Activated gamma-delta T cell treated with Interleukin-2 at 50 U/mL for 16 hours (primary cell): ENCODE measurements around the gene KIF15.
"Not testable (repeated sequence)": the region's sequence is repeated elsewhere in the genome, so short reads cannot be mapped to it uniquely, and the experiment has no call there.

Source experiments
- DNase-seq: peaks from one replicate; pipeline ENCODE4 v3.0.0-alpha.2; 2020

KIF15 gene

GRCh38 chr3:44831232-44831631 is 69.6 kb downstream of the KIF15 start:
- no peak for DNase-seq

GRCh38 chr3:44832032-44832431 is 70.4 kb downstream of the KIF15 start:
- no peak for DNase-seq

DNA sequence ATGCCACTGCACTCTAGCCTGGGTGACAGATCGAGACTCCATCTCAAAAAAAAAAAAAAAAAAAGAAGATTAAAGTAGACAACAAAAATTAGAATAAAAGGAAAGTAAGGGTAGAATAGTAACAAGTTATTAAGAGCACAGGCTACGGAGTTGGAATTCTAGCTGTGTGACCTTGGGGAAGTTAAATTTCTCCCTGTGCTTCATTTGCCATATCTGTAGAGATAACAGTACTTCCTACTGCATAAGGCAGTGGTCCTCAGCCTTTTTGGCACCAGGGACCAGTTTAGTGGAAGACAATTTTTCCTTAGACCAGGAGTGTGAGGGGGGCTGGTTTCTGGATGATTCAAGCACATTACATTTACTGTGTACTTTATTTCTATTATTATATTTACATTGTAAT is 71.4 kb downstream of the KIF15 start:
- DNase-seq = no peak

- no peak for DNase-seq
Measured at GRCh38 chr3:44833394-44833793, 71.8 kb downstream of the KIF15 start.

GRCh38 chr3:44835684-44836083 is 74.1 kb downstream of the KIF15 start:
- no peak for DNase-seq

DNA sequence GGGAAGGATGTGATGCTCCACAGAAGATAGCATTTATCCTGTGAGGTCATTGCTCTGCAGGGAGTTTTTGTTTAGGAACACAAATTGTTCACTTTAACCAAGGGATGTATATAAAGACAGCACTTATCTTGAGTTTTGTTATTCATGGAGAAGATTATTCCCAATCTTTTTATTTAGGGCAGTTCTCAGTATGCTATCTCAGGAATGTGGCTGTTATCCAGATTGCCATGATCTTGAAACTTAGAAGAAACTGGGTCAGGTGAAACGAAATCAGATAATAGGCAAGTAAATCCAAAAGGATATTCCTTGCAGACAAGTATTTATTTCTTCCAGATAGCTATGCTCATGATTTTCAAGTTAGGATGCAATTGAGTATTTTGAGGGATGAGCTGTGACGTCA is 80.8 kb downstream of the KIF15 start:
- no peak for DNase-seq

DNA sequence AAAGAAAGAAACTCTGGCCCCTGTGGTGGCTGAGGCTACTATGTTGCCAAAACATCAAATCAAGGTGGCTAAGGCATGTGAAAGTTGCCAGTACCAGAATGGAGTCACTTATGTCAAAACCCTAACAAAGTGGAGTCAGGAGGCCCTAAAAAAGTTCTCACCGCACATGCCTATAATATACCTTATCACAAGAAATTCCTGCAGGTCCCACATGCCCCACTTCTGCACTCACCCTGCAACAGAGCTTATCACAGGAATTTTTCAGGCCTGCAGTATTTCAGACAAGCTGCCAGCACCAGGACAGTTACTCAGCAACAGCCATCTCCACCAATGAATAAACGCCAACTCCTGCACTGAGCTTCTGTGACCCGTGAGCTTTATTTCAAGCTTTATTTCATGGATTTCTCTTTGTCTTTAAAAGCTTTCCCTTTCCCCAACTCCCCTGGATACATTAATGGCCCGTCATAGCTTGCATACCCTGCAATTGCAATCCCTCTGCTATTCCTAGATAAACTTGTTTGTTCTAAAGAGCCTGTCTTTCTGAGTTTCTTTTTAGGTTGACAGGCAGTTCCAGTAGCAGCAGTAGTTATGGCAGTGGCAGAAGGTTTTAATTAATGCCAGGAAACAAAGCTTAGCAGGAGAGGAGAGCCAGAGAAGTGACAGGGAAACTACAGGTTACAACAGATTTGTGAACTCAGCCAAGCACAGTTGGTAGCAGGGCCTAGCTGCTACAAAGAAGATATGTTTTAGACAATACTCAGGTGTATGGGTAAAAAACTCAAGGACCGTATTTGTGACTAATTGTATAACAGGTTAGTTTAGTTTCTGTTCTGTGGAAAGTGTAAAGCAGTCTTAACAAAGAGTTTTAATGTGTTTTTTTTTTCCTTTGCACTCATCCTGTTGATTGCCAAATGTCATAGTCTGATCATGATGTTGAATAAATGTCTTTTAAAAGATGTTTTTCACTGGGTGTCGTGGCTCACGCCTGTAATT is 84.2 kb downstream of the KIF15 start:
- no peak for DNase-seq

DNA sequence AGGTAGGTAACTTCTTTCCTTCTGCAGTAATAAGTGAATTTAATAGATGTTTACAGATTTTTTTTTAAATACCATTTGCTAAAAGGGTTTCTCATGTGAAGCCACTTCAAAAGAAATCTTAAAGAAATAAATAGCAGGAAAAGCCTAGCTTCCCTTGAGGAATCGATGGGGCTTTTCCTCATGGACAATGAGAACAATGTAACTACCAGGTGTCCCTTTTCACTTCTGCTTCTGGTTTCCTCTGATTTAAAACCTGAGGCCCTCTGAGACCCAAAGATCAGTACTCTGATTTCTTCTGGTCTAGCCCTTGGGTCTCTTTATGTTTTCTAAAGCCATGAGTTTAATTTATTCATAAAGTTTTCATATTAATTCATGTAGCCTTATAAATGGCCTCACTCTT is 87.0 kb downstream of the KIF15 start:
- DNase-seq = no peak

DNA sequence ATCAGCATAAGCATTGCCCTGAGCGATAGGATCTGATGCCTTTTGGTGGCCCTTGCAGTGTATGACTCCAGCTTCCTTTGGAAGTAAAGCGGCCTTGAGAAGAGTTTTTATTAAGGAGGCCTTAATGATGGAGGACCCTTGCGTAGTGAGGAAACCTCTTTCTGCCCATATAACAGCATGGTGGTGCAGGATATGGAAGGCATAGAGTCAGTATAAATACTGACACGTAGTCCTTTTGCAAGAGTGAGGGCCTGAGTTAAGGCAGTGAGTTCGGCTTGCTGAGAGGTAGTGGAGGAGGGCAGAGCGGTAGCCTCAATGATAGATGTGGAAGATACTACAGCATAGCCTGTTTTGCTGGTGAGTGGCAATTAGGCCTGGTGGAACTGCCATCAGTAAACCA is 95.1 kb downstream of the KIF15 start:
- not testable (repeated sequence) for DNase-seq

DNA sequence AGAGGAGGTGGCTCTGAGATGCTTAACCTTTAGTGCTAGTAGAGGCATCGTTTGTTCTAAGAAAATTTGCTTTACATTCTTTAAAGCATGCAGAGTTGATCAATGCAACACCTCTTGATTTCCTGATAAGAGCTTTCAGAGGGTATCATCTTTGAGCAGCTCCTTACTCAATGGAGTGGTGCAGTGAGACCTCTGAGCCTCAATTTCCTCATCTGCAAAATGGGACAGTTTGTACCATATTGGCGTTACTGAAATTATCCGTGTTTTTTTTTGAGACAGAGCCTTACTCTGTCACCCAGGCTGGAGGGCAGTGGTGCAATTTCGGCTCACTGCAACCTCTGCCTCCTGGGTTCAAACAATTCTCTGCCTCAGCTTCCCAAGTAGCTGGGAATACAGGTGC is 98.5 kb downstream of the KIF15 start:
- DNase-seq = no peak

DNA sequence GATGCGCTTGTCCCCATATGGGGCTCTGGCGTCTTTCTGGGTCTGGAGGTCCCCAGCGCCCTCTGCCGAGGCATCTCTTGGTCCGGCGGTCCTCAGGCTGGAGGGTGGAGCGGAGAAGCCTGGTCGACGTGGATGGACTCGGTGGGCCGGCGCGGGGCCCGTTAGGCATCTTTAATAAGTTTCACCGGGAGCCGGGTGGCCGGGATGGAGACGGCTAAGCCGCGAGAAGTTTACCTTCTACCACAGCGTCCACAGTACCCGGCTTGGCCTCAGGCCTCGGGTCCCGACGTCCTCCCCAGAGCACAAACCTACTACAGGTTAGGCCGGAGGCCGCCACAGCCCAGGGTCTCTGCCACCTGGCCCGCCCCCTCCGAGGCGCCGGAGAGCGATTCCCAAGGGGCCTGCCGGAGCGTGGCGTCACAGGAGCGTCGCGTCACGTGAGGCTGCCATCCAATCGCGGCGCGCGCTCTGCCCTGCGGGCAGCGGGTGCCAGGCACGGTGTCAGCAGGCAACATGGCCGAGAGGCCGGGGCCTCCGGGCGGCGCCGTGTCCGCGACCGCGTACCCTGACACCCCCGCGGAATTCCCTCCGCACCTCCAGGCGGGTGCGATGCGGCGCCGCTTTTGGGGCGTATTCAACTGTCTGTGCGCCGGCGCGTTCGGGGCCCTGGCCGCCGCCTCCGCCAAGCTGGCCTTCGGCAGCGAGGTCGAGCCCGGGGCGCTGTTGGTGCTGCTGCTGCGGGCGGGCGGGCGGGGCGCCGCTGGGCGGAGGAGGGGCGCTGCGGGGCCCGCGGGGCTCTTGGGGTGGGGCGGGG is 100.0 kb downstream of the KIF15 start, which contains the start of gene TMEM42:
TSS of gene TMEM42 (plus strand) at position 501 of the 814 bp plus-strand sequence. CDS start at position 514, 13 bp downstream.
- peak; percentile 82 for DNase-seq

- DNase-seq = no peak
Measured at GRCh38 chr3:44862226-44862637, 100.6 kb downstream of the KIF15 start.

- DNase-seq = peak; percentile 16
Measured at GRCh38 chr3:44865272-44866035, 103.9 kb downstream of the KIF15 start.

GRCh38 chr3:44867421-44868111 is 106.0 kb downstream of the KIF15 start:
- DNase-seq = no peak

GRCh38 chr3:44870375-44871061 is 108.9 kb downstream of the KIF15 start:
- DNase-seq = no peak

DNA sequence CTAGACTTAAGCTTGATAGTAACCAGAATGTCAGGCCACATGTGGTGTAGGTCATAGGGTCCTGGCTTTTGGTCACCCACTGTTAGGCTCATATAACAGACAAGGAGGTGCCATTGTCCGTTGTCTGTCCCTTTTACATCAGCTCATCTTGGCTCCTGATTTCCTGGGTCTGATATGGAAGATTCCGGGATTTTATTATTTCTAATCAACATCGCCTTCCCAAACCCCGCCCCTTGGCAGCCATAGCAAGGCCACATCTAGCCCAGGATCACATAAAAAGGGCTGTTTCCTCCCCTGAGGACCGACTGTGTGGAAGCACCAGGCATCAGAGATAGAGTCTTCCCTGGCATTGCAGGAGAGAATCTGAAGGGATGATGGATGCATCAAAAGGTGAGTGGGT is 112.7 kb downstream of the KIF15 start, which contains the start of gene TGM4:
TSS of gene TGM4 (plus strand) at position 301 of the 400 bp plus-strand sequence. CDS start at position 372, 71 bp downstream.
- DNase-seq = no peak

DNA sequence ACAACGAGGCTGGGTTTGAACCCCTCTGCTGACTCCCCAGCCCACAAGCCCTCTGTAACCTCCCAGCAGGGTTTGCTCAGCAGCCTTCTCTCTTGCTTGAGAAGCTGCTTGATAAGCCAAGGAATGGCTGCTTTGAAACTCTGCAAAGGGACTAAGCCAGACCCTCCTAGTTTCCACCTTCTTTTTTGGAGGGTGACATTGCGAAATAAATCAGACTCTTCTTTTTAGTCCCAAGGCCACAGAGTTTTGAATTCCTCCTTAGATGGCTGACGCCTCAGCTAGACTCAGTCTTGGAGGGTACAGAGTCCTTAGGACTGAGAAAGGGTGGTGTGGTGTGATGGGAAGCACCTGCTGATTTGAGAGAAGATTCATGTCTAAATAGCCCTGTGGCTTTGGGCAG is 114.0 kb downstream of the KIF15 start:
- DNase-seq = no peak

- DNase-seq = no peak
Measured at GRCh38 chr3:44877333-44877732, 115.7 kb downstream of the KIF15 start.

GRCh38 chr3:44880284-44880683 is 118.7 kb downstream of the KIF15 start:
- DNase-seq = no peak

GRCh38 chr3:44883213-44883955 is 121.8 kb downstream of the KIF15 start:
- DNase-seq = no peak

- DNase-seq = no peak
Measured at GRCh38 chr3:44883999-44884431, 122.4 kb downstream of the KIF15 start.
